WTC11 (cell line): ENCODE data around the gene KCNIP4. TPM values are rescaled to one million over a fixed set of nuclear protein-coding genes. Genes with fewer than 3 reads are reported as not detected.
A peak's percentile ranks its signal among the peaks of the same experiment; 100 is the strongest.

Experiments used
- ATAC-seq: fragments of 200-7000 bp; cut with Tn5 transposase; 2 replicates; pipeline ENCODE4 v1.10.0; 2021; ENCODE audit warnings: mild to moderate bottlenecking, moderate library complexity
- CTCF ChIA-PET: fragments of 300-600 bp; sonication (Branson Sonifier 250); formaldehyde crosslinking; loops from one replicate; lab custom pipeline; 2021; ENCODE audit warnings: antibody characterized with exemption; lab: Charles Lee
- POLR2A ChIA-PET: fragments of 350-600 bp; sonication (Branson Sonifier 250); formaldehyde crosslinking; loops from one replicate; lab custom pipeline; 2021; ENCODE audit warnings: antibody characterized with exemption; lab: Charles Lee
- DNase-seq: peaks from one replicate; pipeline ENCODE4 v3.0.0; 2021; ENCODE audit warnings: low spot score
- H3K27ac Mint-ChIP-seq: 2 replicates; pipeline ENCODE4 v1.8.0; 2021; ENCODE audit warnings: mixed read lengths
- H3K27me3 Mint-ChIP-seq: 2 replicates; pipeline ENCODE4 v1.8.0; 2021; ENCODE audit warnings: low read depth, mild to moderate bottlenecking, moderate library complexity, mixed read lengths
- H3K36me3 Mint-ChIP-seq: 2 replicates; pipeline ENCODE4 v1.8.0; 2021; ENCODE audit warnings: mixed read lengths
- H3K4me1 Mint-ChIP-seq: 2 replicates; pipeline ENCODE4 v1.8.0; 2022; ENCODE audit warnings: mixed read lengths
- H3K4me3 Mint-ChIP-seq: 2 replicates; pipeline ENCODE4 v1.8.0; 2021; ENCODE audit warnings: mild to moderate bottlenecking, moderate library complexity, mixed read lengths
- H3K9me3 Mint-ChIP-seq: 2 replicates; pipeline ENCODE4 v1.8.0; 2021; ENCODE audit warnings: mixed read lengths
- ATF1 ChIP-seq: sonication (generic); formaldehyde crosslinking; IDR thresholded peaks from 2 replicates; pipeline ENCODE4 v1.8.1; 2023; ENCODE audit warnings: mild to moderate bottlenecking, moderate library complexity, missing genetic modification reagents
- CTCF ChIP-seq: fragments of 200-600 bp; IDR thresholded peaks from 2 replicates; pipeline ENCODE4 v1.8.0; 2022; ENCODE audit warnings: antibody characterized with exemption
- KAT7 ChIP-seq: sonication (generic); formaldehyde crosslinking; IDR thresholded peaks from 2 replicates; pipeline ENCODE4 v1.8.1; 2023; ENCODE audit warnings: missing genetic modification reagents, mild to moderate bottlenecking, borderline replicate concordance
- NFE2L1 ChIP-seq: sonication (generic); formaldehyde crosslinking; IDR thresholded peaks from 2 replicates; pipeline ENCODE4 v1.8.1; 2023; ENCODE audit warnings: missing genetic modification reagents
- SMAD4 ChIP-seq: sonication (generic); formaldehyde crosslinking; IDR thresholded peaks from 2 replicates; pipeline ENCODE4 v1.8.0; 2022; ENCODE audit warnings: mild to moderate bottlenecking, missing genetic modification reagents
- ZNF671 ChIP-seq: fragments of 250-450 bp; sonication (Bioruptor Pico); IDR thresholded peaks from 2 replicates; pipeline ENCODE4 v1.8.0; 2021; ENCODE audit warnings: mild to moderate bottlenecking
- total RNA-seq: library from RNA; stranded (reverse); gene quantifications from 3 replicates; pipeline ENCODE4 v1.2.3, GENCODE V29; 2021
- TF ChIP-seq, protein P1 (sequence below): sonication (generic); formaldehyde crosslinking; IDR thresholded peaks from 2 replicates; pipeline ENCODE4 v1.8.1; 2023; ENCODE audit warnings: mild to moderate bottlenecking, missing genetic modification reagents, moderate library complexity
- TF ChIP-seq, protein P2 (sequence below): sonication (generic); formaldehyde crosslinking; IDR thresholded peaks from 2 replicates; pipeline ENCODE4 v1.8.1; 2022; ENCODE audit warnings: mild to moderate bottlenecking, missing genetic modification reagents, moderate library complexity, borderline replicate concordance

KCNIP4 gene
- total RNA-seq, 1 experiment from 2014 or later: not detected

DNA sequence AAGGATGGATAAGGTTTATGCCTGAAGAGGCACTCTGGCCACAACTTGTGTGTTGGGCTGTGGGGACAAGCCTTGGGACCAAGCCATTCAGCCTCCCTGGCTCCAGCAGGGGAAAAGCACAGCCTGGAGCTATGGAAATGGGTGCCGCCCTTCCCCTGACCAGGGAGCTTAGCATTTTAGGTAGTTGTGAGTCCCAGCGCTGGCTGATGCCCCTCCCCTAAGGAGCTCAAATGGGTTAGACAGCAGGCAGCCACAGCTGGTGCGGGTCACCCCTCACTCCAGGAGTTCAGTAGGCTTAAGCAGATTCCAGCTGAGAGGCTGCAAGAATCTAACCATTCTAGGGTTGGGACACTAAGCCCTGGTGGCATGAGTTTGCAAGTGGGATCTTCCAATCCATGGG, 172.9 kb downstream of the KCNIP4 start (continued):
- no peak for TF ChIP-seq SMAD4 (CRISPR knock-in tag)
- TF ChIP-seq KAT7 (CRISPR knock-in tag): no peak

DNA sequence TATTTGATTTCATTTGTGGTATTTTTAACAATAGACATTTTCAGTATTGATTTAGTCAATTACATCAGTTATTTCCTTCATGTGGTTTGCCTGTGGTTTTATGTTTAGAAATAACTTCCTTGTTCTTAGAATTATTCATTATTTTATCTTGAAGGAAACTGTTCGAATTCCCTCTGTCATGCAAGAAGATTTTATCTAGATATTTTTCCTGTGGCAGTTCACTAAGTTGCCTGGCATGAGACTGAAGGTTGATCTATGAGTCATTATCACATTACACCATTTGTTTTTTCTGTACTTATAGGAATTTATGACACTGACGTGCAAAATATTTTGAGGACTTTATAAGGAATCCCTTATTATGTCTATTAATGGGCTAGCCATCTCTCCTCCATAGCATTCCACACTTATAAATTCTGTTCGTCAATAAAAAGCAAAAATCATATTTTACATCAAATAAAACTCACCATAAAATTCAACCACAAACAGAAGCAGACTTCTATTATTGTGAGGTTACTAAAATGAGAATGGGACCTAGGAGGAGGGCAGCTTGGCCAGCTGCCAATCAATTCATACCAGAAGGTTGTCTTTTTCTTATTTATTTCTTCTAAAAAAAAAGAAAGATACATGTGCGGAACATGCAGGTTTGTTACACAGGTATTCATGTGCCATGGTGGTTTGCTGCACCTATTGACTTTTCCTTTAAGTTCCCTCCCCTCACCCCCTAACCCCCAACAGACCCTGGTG, 179.0 kb downstream of the KCNIP4 start:
- ATAC-seq (no peak), DNase-seq (no peak)
- peaks cover 19% of the 10 kb centered on the region for H3K4me1 Mint-ChIP-seq
- no peak overlapping the region for H3K27ac Mint-ChIP-seq
- no peaks in the 10 kb centered on the region for H3K36me3 Mint-ChIP-seq
- H3K4me3 Mint-ChIP-seq: no peak overlapping the region
- CTCF ChIA-PET: no interaction called here
- POLR2A ChIA-PET: no interaction called here
- no peak for TF ChIP-seq ZNF671 (CRISPR knock-in tag)
- TF ChIP-seq, all 79 proteins: peak for 0
- H3K9me3 Mint-ChIP-seq: peaks cover 14% of the 10 kb centered on the region
- no peaks in the 10 kb centered on the region; the same call in 1 of the 2 replicates for H3K27me3 Mint-ChIP-seq

DNA sequence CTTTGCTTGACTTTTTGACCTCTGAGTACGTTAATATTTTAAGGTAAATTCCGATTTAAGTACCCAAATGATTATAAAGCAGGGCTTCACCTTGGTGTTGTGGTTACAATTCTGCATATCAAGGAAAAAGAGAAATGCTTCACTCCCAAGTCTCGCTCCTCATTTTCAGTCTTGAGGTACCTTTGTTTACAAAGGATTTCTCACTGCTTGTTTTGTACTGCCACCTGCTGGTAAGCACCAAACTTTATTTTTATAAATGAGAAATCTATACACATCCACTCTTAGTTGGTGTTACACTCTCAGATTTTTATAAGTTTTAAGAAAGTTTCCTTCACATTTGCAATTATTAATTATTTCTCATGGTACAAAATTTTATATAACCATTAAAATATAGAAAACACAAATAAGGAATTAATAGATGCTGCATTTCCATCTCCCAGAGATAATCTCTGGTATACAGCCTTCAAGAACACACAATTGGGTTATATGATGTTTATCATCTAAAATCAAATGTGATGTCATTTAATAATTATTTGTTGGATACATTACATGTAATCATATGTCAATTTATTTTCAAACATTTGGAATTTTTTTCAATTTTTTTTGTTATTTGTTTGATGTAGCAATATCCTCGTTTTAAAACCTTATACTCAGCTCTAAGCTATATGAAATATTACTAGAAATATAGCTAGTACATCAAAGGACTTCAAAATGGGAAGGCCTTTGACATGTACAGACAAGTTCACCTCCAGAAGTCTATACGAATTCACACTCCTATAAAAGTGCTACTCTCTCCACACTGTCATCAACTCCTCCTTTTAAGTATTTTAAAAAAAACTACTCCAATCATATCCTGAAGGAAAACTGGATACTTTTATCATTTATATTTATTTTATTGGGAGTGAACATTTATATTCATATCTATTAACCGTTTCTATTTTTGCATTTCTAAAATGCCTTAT, 179.9 kb downstream of the KCNIP4 start:
- TF ChIP-seq CTCF (peak; percentile 53), ATF1 (CRISPR knock-in tag) (no peak)
- TF ChIP-seq, protein P1, sequence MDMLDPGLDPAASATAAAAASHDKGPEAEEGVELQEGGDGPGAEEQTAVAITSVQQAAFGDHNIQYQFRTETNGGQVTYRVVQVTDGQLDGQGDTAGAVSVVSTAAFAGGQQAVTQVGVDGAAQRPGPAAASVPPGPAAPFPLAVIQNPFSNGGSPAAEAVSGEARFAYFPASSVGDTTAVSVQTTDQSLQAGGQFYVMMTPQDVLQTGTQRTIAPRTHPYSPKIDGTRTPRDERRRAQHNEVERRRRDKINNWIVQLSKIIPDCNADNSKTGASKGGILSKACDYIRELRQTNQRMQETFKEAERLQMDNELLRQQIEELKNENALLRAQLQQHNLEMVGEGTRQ: no peak
- no peaks in the 10 kb centered on the region for H3K36me3 Mint-ChIP-seq
- no peak overlapping the region for H3K27ac Mint-ChIP-seq
- POLR2A ChIA-PET: no interaction called here
- peaks cover 19% of the 10 kb centered on the region for H3K4me1 Mint-ChIP-seq
- H3K4me3 Mint-ChIP-seq: no peak overlapping the region
- DNase-seq: no peak
- H3K27me3 Mint-ChIP-seq: no peaks in the 10 kb centered on the region; the same call in 1 of the 2 replicates
- peak; percentile 14; the same call in 1 of the 2 replicates for ATAC-seq
- peaks cover 14% of the 10 kb centered on the region for H3K9me3 Mint-ChIP-seq
- CTCF ChIA-PET: interaction anchor here (0.7 to 2.3 kb wide), 4 partner anchors 16 to 262 kb away, joined by 3 to 17 read pairs (median 6); no protein-coding TSS in a partner anchor

DNA sequence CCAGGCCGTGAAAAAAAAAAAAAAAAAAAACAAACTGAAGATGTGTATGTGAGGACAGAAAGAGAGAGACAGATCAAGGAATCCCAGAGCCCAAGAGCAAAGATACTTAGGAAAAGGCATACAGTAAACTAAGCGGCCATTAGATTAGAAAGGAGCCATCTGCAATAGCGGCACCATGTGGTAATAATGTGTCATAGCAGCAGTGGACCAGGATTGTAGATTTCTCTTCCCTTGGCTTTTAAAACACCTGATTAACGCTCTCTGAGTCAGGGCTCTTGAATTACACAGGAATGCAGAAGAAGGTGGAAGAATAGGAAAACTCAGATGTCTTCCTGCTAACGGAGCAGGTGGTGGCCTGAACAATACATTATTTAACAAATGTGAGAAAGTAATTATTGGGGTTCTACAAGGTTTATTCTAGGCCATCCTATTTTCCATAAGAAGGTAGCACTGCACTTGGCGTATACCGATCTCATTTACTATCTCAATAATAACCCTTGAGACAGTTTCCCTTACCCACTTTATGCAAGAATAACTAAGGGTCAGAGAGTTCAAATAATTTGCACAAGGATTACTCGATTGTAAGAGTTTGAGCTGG, 182.7 kb downstream of the KCNIP4 start:
- ChIA-PET CTCF (interaction anchor here (0.6 to 2.3 kb wide), 9 partner anchors 14 to 992 kb away, joined by 3 to 18 read pairs (median 6); no protein-coding TSS in a partner anchor), POLR2A (interaction anchor here (1.2 kb wide), 1 partner anchor 161 kb away, joined by 4 read pairs; no protein-coding TSS in a partner anchor)
- DNase-seq (peak; percentile 67), ATAC-seq (peak; percentile 89)
- Mint-ChIP-seq H3K27ac (peak overlapping the region; percentile 42; the same call in 1 of the 2 replicates), H3K4me1 (peaks cover 19% of the 10 kb centered on the region), H3K9me3 (peaks cover under 1% of the 10 kb centered on the region), H3K4me3 (no peak overlapping the region), H3K27me3 (no peaks in the 10 kb centered on the region; the same call in 1 of the 2 replicates), H3K36me3 (no peaks in the 10 kb centered on the region)
- TF ChIP-seq NFE2L1 (CRISPR knock-in tag) (peak; percentile 68; the same call in 1 of the 2 replicates), CTCF (peak; percentile 77)
- TF ChIP-seq, protein P2, sequence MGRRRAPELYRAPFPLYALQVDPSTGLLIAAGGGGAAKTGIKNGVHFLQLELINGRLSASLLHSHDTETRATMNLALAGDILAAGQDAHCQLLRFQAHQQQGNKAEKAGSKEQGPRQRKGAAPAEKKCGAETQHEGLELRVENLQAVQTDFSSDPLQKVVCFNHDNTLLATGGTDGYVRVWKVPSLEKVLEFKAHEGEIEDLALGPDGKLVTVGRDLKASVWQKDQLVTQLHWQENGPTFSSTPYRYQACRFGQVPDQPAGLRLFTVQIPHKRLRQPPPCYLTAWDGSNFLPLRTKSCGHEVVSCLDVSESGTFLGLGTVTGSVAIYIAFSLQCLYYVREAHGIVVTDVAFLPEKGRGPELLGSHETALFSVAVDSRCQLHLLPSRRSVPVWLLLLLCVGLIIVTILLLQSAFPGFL (CRISPR knock-in tag): no peak
